Measurements from ENCODE around the gene IL1RL1. TPM values are rescaled to one million over a fixed set of nuclear protein-coding genes. Genes with fewer than 3 reads are reported as not detected.
"Not testable (repeated sequence)": the region's sequence is repeated elsewhere in the genome, so short reads cannot be mapped to it uniquely, and the experiment has no call there.

The IL1RL1 gene
- total RNA-seq, 1 donor from 2014 or later: not detected

- TF ChIP-seq, protein P1, sequence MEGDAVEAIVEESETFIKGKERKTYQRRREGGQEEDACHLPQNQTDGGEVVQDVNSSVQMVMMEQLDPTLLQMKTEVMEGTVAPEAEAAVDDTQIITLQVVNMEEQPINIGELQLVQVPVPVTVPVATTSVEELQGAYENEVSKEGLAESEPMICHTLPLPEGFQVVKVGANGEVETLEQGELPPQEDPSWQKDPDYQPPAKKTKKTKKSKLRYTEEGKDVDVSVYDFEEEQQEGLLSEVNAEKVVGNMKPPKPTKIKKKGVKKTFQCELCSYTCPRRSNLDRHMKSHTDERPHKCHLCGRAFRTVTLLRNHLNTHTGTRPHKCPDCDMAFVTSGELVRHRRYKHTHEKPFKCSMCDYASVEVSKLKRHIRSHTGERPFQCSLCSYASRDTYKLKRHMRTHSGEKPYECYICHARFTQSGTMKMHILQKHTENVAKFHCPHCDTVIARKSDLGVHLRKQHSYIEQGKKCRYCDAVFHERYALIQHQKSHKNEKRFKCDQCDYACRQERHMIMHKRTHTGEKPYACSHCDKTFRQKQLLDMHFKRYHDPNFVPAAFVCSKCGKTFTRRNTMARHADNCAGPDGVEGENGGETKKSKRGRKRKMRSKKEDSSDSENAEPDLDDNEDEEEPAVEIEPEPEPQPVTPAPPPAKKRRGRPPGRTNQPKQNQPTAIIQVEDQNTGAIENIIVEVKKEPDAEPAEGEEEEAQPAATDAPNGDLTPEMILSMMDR (IDR thresholded peaks at IDR 0.05): no peak
- Mint-ChIP-seq H3K4me3 (ENCODE audit: unreplicated experiment) (no peak overlapping the region), H3K36me3 (ENCODE audit: unreplicated experiment) (no peaks in the 10 kb centered on the region), H3K27me3 (ENCODE audit: unreplicated experiment) (peaks cover 33% of the 10 kb centered on the region), H3K27ac (ENCODE audit: unreplicated experiment) (no peak overlapping the region), H3K9me3 (ENCODE audit: unreplicated experiment) (no peaks in the 10 kb centered on the region), H3K4me1 (ENCODE audit: unreplicated experiment) (no peaks in the 10 kb centered on the region)
- DNase-seq (ENCODE audit: extremely low spot score, unreplicated experiment): no peak
Observed at GRCh38 chr2:102317715-102318114, 6.4 kb downstream of the IL1RL1 start.

- Mint-ChIP-seq H3K36me3 (ENCODE audit: unreplicated experiment) (no peaks in the 10 kb centered on the region), H3K27ac (ENCODE audit: unreplicated experiment) (no peak overlapping the region), H3K9me3 (ENCODE audit: unreplicated experiment) (no peaks in the 10 kb centered on the region), H3K4me1 (ENCODE audit: unreplicated experiment) (no peaks in the 10 kb centered on the region), H3K4me3 (ENCODE audit: unreplicated experiment) (no peak overlapping the region), H3K27me3 (ENCODE audit: unreplicated experiment) (peaks cover 33% of the 10 kb centered on the region)
- DNase-seq (ENCODE audit: extremely low spot score, unreplicated experiment): no peak
- TF ChIP-seq, protein P1 (IDR thresholded peaks at IDR 0.05): no peak
Observed at GRCh38 chr2:102318437-102318836, 7.1 kb downstream of the IL1RL1 start.

GRCh38 chr2:102321941-102322719 is 10.8 kb downstream of the IL1RL1 start:
- TF ChIP-seq, protein P1 (IDR thresholded peaks at IDR 0.05): no peak
- H3K36me3 Mint-ChIP-seq (ENCODE audit: unreplicated experiment): no peaks in the 10 kb centered on the region
- H3K9me3 Mint-ChIP-seq (ENCODE audit: unreplicated experiment): peaks cover 7% of the 10 kb centered on the region
- peaks cover 29% of the 10 kb centered on the region for H3K27me3 Mint-ChIP-seq (ENCODE audit: unreplicated experiment)
- no peak for DNase-seq (ENCODE audit: extremely low spot score, unreplicated experiment)
- H3K4me1 Mint-ChIP-seq (ENCODE audit: unreplicated experiment): no peaks in the 10 kb centered on the region
- H3K4me3 Mint-ChIP-seq (ENCODE audit: unreplicated experiment): no peak overlapping the region
- no peak overlapping the region for H3K27ac Mint-ChIP-seq (ENCODE audit: unreplicated experiment)

DNA sequence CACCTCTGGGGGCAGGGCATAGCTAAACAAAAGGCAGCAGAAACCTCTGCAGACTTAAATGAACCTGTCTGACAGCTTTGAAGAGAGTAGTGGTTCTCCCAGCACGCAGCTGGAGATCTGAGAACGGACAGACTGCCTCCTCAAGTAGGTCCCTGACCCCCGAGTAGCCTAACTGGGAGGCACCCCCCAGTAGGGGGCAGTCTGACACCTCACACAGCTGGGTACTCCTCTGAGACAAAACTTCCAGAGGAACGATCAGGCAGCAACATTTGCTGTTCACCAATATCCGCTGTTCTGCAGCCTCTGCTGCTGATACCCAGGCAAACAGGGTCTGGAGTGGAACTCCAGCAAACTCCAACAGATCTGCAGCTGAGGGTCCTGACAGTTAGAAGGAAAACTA is 13.6 kb downstream of the IL1RL1 start:
- H3K36me3 Mint-ChIP-seq (ENCODE audit: unreplicated experiment); H3K27ac Mint-ChIP-seq (ENCODE audit: unreplicated experiment); DNase-seq (ENCODE audit: extremely low spot score, unreplicated experiment); H3K4me3 Mint-ChIP-seq (ENCODE audit: unreplicated experiment); H3K9me3 Mint-ChIP-seq (ENCODE audit: unreplicated experiment); H3K4me1 Mint-ChIP-seq (ENCODE audit: unreplicated experiment): not testable (repeated sequence)
- peaks cover 31% of the 10 kb centered on the region for H3K27me3 Mint-ChIP-seq (ENCODE audit: unreplicated experiment)

DNA sequence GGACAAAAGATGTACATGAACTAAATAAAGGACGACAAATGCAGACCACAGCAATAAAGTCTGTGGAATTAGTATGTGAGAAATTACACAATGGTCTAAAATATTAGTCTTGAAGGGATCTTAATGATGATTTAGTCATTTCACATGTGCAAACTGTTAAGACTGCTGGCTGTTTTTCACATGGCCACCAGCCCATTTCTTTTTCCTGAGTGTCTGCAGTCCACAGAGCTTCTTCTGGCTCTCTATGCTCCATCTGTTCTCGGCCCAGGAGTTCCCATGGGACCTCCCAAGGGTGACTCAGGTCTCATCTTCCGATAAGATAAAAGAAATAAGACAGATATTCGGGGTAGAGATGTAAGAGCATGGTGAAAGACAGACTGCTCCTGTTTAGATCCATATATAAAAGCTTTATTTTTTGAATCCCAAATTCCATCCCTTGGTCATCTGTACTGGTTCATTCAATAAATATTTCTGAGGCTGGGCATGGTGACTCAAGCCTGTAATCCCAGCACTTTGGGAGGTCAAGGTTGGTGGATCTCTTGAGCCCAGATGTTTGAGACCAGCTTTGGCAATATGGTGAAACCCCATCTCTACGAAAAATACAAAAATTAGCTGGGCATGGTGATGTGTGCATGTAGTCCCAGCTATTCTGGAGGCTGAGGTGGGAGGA is 20.1 kb downstream of the IL1RL1 start:
- H3K4me3 Mint-ChIP-seq (ENCODE audit: unreplicated experiment): no peak overlapping the region
- TF ChIP-seq, protein P1 (IDR thresholded peaks at IDR 0.05): no peak
- no peak for DNase-seq (ENCODE audit: extremely low spot score, unreplicated experiment)

More for the DNA sequence above, 20.1 kb downstream of the IL1RL1 start:
- H3K27me3 Mint-ChIP-seq (ENCODE audit: unreplicated experiment): peaks cover 34% of the 10 kb centered on the region
- no peaks in the 10 kb centered on the region for H3K4me1 Mint-ChIP-seq (ENCODE audit: unreplicated experiment)
- H3K36me3 Mint-ChIP-seq (ENCODE audit: unreplicated experiment): no peaks in the 10 kb centered on the region
- H3K9me3 Mint-ChIP-seq (ENCODE audit: unreplicated experiment): no peaks in the 10 kb centered on the region
- H3K27ac Mint-ChIP-seq (ENCODE audit: unreplicated experiment): no peak overlapping the region

All from osteocyte (in vitro differentiated cells).